ENCODE data around the gene C1QTNF5.

The C1QTNF5 gene

GRCh38 chr11:119357074-119357473, 16.4 kb upstream of the C1QTNF5 start:
- no peak for DNase-seq

- DNase-seq = peak; percentile 57 to 74
Observed at GRCh38 chr11:119356349-119357031, 15.8 kb upstream of the C1QTNF5 start.

- DNase-seq = no peak
Observed at GRCh38 chr11:119355091-119355843, 14.6 kb upstream of the C1QTNF5 start.

GRCh38 chr11:119352857-119353260, 12.2 kb upstream of the C1QTNF5 start:
- no peak for DNase-seq

- no peak for DNase-seq
Observed at GRCh38 chr11:119351232-119351631, 10.5 kb upstream of the C1QTNF5 start.

- DNase-seq = no peak
Observed at GRCh38 chr11:119350302-119350701, 9.6 kb upstream of the C1QTNF5 start.

- DNase-seq = no peak
Observed at GRCh38 chr11:119347940-119348605, 7.4 kb upstream of the C1QTNF5 start.

- DNase-seq = no peak
Observed at GRCh38 chr11:119347242-119347641, 6.6 kb upstream of the C1QTNF5 start.

- DNase-seq = no peak
Observed at GRCh38 chr11:119346605-119347004, 5.9 kb upstream of the C1QTNF5 start, which contains the start of gene MFRP. MFRP (minus strand) TSS chr11:119346705; CDS start chr11:119346513, 192 bp downstream.

- no peak for DNase-seq
Observed at GRCh38 chr11:119345685-119346084, 5.0 kb upstream of the C1QTNF5 start.

GRCh38 chr11:119344291-119345010, 3.8 kb upstream of the C1QTNF5 start:
- DNase-seq = no peak

- DNase-seq = no peak
Observed at GRCh38 chr11:119343726-119344125, 3.0 kb upstream of the C1QTNF5 start.

- DNase-seq = no peak
Observed at GRCh38 chr11:119342362-119343130, 1.9 kb upstream of the C1QTNF5 start.

- no peak for DNase-seq
Observed at GRCh38 chr11:119342023-119342300, 1.3 kb upstream of the C1QTNF5 start.

GRCh38 chr11:119341222-119342022, 739 bp upstream of the C1QTNF5 start:
- no peak for DNase-seq

GRCh38 chr11:119339589-119340334, 921 bp downstream of the C1QTNF5 start:
- DNase-seq = peak in 1 of 2 donors; percentile 39

GRCh38 chr11:119338965-119339588, 1.6 kb downstream of the C1QTNF5 start:
- DNase-seq = no peak

- peak in 1 of 2 donors; percentile 90 for DNase-seq
Observed at GRCh38 chr11:119338318-119338890, 2.3 kb downstream of the C1QTNF5 start.

GRCh38 chr11:119337581-119338317, 2.9 kb downstream of the C1QTNF5 start:
- DNase-seq = no peak
